ENCODE data around the gene GALNT15.

GRCh38 chr3:16219777-16220176 lies 45.3 kb downstream of the GALNT15 start:
- TF ChIP-seq CTCF (conservative IDR thresholded peaks at IDR 0.05; ENCODE audit: low read depth, low read length), result no peak
- TF ChIP-seq EZH2 (IDR thresholded peaks at IDR 0.05; ENCODE audit: borderline replicate concordance, low read depth, low read length, poor library complexity, severe bottlenecking), result no peak
